Sigmoid colon (tissue), 7 donors: ENCODE data around the gene KLHL22. TPM values are rescaled to one million over a fixed set of nuclear protein-coding genes. Genes with fewer than 3 reads are reported as not detected.

Source experiments
- DNase-seq: peaks from one replicate; pipeline ENCODE4 v3.0.0-alpha.2; 2019
- H3K27ac ChIP-seq, 4 donors: fragments of 200-600 bp; sonication (generic); one replicate each; pipeline ENCODE4 v1.5.1; 2016 to 2019; ENCODE audit warnings: mild to moderate bottlenecking in 1 of 4
- H3K27me3 ChIP-seq, 3 donors: fragments of 200-600 bp; sonication (generic); one replicate each; pipeline ENCODE4 v1.5.1; 2019; ENCODE audit warnings: mild to moderate bottlenecking in 1 of 3
- H3K36me3 ChIP-seq, 4 donors: fragments of 200-600 bp; sonication (generic); one replicate each; pipeline ENCODE4 v1.5.1; 2016 to 2019
- H3K4me1 ChIP-seq, 4 donors: fragments of 200-600 bp; sonication (generic); one replicate each; pipeline ENCODE4 v1.5.1; 2017 to 2019
- H3K4me3 ChIP-seq, 4 donors: fragments of 200-600 bp; sonication (generic); one replicate each; pipeline ENCODE4 v1.5.1; 2017 to 2019; ENCODE audit warnings: mild to moderate bottlenecking in 2 of 4, moderate library complexity in 1 of 4
- H3K9me3 ChIP-seq, 4 donors: fragments of 200-600 bp in 3 of 4; sonication (generic) in 3 of 4; one replicate each; pipeline versions ENCODE4 v1.5.1 to v1.6.1; 2013 to 2019
- EP300 ChIP-seq, 4 donors: sonication (generic); formaldehyde crosslinking; IDR thresholded peaks; one replicate each; pipeline ENCODE4 v1.6.1; 2017; ENCODE audit warnings: antibody characterized with exemption in 4 of 4
- POLR2A ChIP-seq, 2 donors: fragments of 450-650 bp; IDR thresholded peaks; one replicate each; pipeline ENCODE4 v1.6.1; 2016; ENCODE audit warnings: antibody characterized with exemption in 2 of 2, mild to moderate bottlenecking in 2 of 2, moderate library complexity in 2 of 2
- POLR2AphosphoS5 ChIP-seq, 4 donors: sonication (generic); formaldehyde crosslinking; IDR thresholded peaks; one replicate each; pipeline ENCODE4 v1.6.1; 2017; ENCODE audit warnings: antibody characterized with exemption in 4 of 4
- WGBS, 2 donors: extraction: QIAGEN DNeasy Blood & Tissue Kit; methylation state at CpG; one replicate each; pipeline ENCODE4 v1.1.7; 2013; 5-methylcytosine and 5-hydroxymethylcytosine counted together
- intact Hi-C: fragments of 100-400 bp; cut with DNase I; formaldehyde crosslinking; loops from one replicate; pipeline ENCODE4 v1.15.1; 2023
- polyA plus RNA-seq, 3 donors: library from polyadenylated mRNA; stranded (reverse); fragments of 200-250 nt; gene quantifications; one replicate each; pipeline ENCODE4 v1.2.3, GENCODE V29; 2013
- total RNA-seq, 4 donors: library from RNA; depleted of rRNA; stranded (reverse); fragments of >200 nt; gene quantifications; one replicate each; pipeline ENCODE4 v1.1.0, GENCODE V29; 2016
- TF ChIP-seq, protein P1 (sequence below), 4 experiments: fragments of 450-650 bp in 3 of 4; fragments of 200-600 bp in 1 of 4; IDR thresholded peaks; one replicate each; pipeline ENCODE4 v1.5.1; 2016 to 2019; ENCODE audit warnings: antibody characterized with exemption in 4 of 4, mild to moderate bottlenecking in 3 of 4, moderate library complexity in 2 of 4
- donor health status: healthy with polysubstance abuse.
- donor health status: Bipolar disorder and iron deficiency.
- donor health status: healthy.

The KLHL22 gene
- total and polyA plus RNA-seq, 7 donors, result 5.4 to 39.6 (median 26.4) TPM

DNA sequence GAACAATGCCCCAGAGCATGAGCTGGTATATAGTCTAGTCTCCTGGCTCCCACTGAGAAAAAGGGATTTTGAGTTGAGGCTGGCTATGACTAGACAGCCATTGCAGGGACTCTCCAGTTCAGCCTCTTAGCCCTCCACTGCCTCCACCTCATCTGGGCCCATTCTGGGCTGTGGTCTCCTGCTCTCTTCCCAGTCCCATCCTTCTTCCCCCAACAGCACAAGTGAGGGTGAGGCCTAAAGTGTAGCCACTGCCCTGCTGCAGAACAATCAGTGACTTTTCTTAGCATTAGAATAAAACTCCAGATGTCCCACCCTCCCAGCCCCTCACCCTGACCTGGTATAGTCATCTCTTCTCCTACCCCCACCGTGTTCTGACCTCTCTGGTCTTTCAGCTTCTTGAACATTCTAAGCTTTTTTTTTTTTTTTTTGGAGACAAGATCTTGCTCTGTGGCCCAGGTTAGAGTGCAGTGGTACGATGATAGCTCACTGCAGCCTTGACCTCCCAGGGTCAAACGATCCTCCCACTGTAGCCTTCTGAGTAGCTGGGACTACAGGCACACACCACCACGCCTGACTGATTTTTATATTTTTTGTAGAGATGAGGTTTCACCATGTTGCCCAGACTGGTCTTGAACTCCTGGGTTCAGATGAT is 16.1 kb upstream of the KLHL22 start:
- Histone ChIP-seq H3K36me3 (no peaks in the 10 kb centered on the region), H3K4me3 (no peak overlapping the region), H3K9me3 (no peaks in the 10 kb centered on the region), H3K4me1 (peaks cover 0 to 75% (median 56%) of the 10 kb centered on the region in 4 donors), H3K27ac (peak overlapping the region; percentile 96 to 99 (median 97)), H3K27me3 (no peaks in the 10 kb centered on the region)
- no peak for DNase-seq
- intact Hi-C loops, result no loop called here
- WGBS, 2 donors, result 85 to 88% methylated on average over 4 of the region's 4 CpGs
- TF ChIP-seq, protein P1, sequence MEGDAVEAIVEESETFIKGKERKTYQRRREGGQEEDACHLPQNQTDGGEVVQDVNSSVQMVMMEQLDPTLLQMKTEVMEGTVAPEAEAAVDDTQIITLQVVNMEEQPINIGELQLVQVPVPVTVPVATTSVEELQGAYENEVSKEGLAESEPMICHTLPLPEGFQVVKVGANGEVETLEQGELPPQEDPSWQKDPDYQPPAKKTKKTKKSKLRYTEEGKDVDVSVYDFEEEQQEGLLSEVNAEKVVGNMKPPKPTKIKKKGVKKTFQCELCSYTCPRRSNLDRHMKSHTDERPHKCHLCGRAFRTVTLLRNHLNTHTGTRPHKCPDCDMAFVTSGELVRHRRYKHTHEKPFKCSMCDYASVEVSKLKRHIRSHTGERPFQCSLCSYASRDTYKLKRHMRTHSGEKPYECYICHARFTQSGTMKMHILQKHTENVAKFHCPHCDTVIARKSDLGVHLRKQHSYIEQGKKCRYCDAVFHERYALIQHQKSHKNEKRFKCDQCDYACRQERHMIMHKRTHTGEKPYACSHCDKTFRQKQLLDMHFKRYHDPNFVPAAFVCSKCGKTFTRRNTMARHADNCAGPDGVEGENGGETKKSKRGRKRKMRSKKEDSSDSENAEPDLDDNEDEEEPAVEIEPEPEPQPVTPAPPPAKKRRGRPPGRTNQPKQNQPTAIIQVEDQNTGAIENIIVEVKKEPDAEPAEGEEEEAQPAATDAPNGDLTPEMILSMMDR (IDR thresholded peaks at IDR 0.05), result no peak
- TF ChIP-seq POLR2AphosphoS5 (IDR thresholded peaks at IDR 0.05), result no peak
- TF ChIP-seq EP300 (IDR thresholded peaks at IDR 0.05), result no peak
- no peak for TF ChIP-seq POLR2A (IDR thresholded peaks at IDR 0.05)

DNA sequence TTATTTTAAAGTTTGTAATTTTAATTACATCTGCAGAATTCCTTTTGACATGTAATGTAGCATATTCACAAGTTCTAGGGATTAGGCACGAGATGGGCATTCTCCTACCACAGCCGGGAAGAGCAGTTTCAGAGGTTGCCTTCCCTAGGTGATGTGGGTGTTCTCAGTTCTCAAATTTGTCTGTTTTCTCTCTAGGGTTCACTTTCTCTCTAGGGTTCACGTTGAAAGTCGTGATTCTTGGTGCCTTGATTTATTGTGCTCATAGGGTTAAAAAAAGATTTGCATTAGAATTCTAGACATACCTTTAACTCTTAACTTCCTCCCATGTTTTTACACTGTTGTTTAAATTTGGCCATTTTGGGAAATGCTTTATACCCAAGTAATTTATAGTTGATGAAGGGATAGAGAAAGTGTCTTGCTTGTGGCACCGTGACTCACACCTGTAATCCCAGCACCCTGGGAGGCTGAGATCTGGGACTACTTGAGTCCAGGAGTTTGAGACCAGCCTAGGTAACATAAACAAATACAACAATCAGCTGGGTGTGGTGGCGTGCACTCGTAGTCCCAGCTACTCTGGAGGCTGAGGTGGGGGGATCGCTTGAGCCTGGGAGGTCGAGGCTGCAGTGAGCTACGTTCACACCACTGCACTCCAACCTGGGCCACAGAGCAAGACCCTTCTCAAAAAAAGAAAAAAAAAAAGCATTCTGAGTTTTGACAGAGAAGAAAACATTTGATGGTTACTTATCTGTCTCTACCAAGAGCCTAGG is 15.4 kb upstream of the KLHL22 start:
- Histone ChIP-seq H3K27ac (peak overlapping the region; percentile 96 to 99 (median 97)), H3K4me3 (no peak overlapping the region), H3K4me1 (peaks cover 0 to 75% (median 56%) of the 10 kb centered on the region in 4 donors), H3K27me3 (no peaks in the 10 kb centered on the region), H3K9me3 (no peaks in the 10 kb centered on the region), H3K36me3 (no peaks in the 10 kb centered on the region)
- intact Hi-C loops, result no loop called here
- no peak for DNase-seq
- TF ChIP-seq, protein P1 (IDR thresholded peaks at IDR 0.05), result no peak
- 72 to 77% methylated on average over 10 of the region's 10 CpGs for WGBS, 2 donors

DNA sequence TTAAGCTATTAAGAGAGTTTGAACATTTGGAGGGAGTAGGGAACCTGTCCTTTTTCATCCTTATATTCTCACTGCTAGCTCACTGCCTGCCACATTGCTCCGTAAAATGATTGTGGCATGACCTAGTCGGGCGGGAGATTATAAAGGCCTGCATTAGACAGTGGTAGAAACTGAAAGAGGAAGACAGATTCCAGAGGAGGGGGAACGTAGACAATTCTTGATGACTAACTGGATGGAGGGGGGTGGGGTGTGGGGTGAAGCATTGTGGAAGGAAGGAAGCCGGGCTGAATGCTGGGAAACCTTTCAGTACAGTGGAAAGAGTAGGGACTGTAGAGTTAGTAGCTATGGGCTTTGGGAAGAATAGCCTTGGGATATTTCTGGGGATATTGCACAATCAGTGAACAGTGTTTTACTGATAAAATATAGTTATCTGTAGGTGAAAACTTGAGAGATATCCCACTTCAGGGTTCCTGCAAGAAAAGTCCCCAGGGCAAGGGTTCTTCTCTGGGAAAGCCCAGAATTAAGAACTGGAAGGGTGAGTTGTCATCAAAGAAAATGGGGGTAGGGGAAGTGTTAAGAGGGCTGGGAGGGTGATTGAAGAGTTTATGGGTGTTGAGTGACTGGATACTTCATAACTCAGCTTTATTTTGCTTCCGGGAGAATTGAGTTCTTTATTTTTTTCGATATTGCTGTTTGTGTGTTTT is 13.9 kb upstream of the KLHL22 start:
- no peaks in the 10 kb centered on the region for H3K27me3 ChIP-seq
- TF ChIP-seq POLR2AphosphoS5 (IDR thresholded peaks at IDR 0.05) (peak in 3 of 4 donors; percentile 80 to 85 (median 85)), EP300 (IDR thresholded peaks at IDR 0.05) (peak in 1 of 4 donors; percentile 46)
- TF ChIP-seq, protein P1 (IDR thresholded peaks at IDR 0.05), result no peak
- peak overlapping the region; percentile 14 to 86 (median 80) for H3K4me3 ChIP-seq
- no peaks in the 10 kb centered on the region for H3K36me3 ChIP-seq
- intact Hi-C loops, result loop anchor here (2.0 kb wide), 2 partner anchors 21 to 41 kb away; no protein-coding TSS in a partner anchor
- DNase-seq, result peak; percentile 89
- peaks cover 0 to 63% (median 46%) of the 10 kb centered on the region in 4 donors for H3K4me1 ChIP-seq
- H3K27ac ChIP-seq, result peak overlapping the region; percentile 96 to 99 (median 97)
- no peaks in the 10 kb centered on the region for H3K9me3 ChIP-seq
- WGBS, 2 donors, result 18 to 21% methylated on average over 7 of the region's 7 CpGs

DNA sequence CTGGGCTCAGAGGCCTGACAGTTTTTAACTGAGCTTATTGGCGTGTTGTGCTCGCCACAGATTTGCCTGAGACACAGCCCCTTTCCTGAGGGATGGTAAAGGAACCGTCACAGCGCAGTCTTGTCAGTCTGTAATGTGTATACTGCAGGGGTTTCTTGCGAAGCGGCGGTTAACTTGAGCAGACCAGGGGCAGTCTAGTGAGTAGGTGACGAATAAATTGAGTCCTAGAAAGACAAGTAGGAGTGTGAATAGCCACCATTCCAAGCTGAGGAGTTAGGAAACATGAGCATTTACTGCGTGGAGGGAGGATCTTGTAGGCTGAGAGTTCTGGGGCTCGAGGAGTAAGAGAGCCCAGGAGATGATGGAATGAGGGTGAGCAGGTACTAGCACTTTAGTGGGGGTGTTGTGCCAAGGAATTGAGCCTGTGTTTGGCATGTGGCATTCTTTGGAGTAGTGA is 13.2 kb upstream of the KLHL22 start:
- DNase-seq, result no peak
- Histone ChIP-seq H3K27me3 (no peaks in the 10 kb centered on the region), H3K9me3 (no peaks in the 10 kb centered on the region), H3K27ac (peak overlapping the region; percentile 96 to 99 (median 97)), H3K4me1 (peaks cover 0 to 56% (median 43%) of the 10 kb centered on the region in 4 donors), H3K4me3 (peak overlapping the region; percentile 14 to 86 (median 80)), H3K36me3 (no peaks in the 10 kb centered on the region)
- TF ChIP-seq, protein P1 (IDR thresholded peaks at IDR 0.05), result no peak
- TF ChIP-seq POLR2AphosphoS5 (IDR thresholded peaks at IDR 0.05) (no peak), POLR2A (IDR thresholded peaks at IDR 0.05) (no peak), EP300 (IDR thresholded peaks at IDR 0.05) (no peak)
- WGBS, 2 donors, result 27 to 44% methylated on average over 10 of the region's 10 CpGs
- intact Hi-C loops, result loop anchor here (2.0 kb wide), 2 partner anchors 22 to 42 kb away; no protein-coding TSS in a partner anchor
